22Rv1 (cell line): Measurements from ENCODE around the gene TPT1.
A peak's percentile ranks its signal among the peaks of the same experiment; 100 is the strongest.
"Not testable (repeated sequence)": the region's sequence is repeated elsewhere in the genome, so short reads cannot be mapped to it uniquely, and the experiment has no call there.

ENCODE experiments used
- H3K27ac ChIP-seq: fragments of 450-650 bp; 2 replicates; pipeline ENCODE4 v1.5.1; 2017
- CTCF ChIP-seq: fragments of 450-650 bp; IDR thresholded peaks from 2 replicates; pipeline ENCODE4 v1.5.1; 2017; ENCODE audit warnings: mild to moderate bottlenecking
- ZFX ChIP-seq: fragments of 450-650 bp; IDR thresholded peaks from 2 replicates; pipeline ENCODE4 v1.6.1; 2017; ENCODE audit warnings: antibody characterized with exemption, borderline replicate concordance

The TPT1 gene

GRCh38 chr13:45361596-45362206, 20.7 kb upstream of the TPT1 start:
- no peak overlapping the region for H3K27ac ChIP-seq
- no peak for TF ChIP-seq CTCF
- TF ChIP-seq ZFX = no peak

GRCh38 chr13:45356966-45357672, 16.1 kb upstream of the TPT1 start:
- no peak overlapping the region for H3K27ac ChIP-seq
- TF ChIP-seq CTCF (no peak), ZFX (no peak)

- no peak for TF ChIP-seq CTCF
- no peak for TF ChIP-seq ZFX
- no peak overlapping the region for H3K27ac ChIP-seq
Observed at GRCh38 chr13:45353895-45354294, 12.9 kb upstream of the TPT1 start.

GRCh38 chr13:45352031-45352430, 11.0 kb upstream of the TPT1 start:
- H3K27ac ChIP-seq = no peak overlapping the region
- no peak for TF ChIP-seq CTCF
- TF ChIP-seq ZFX = no peak

- no peak for TF ChIP-seq ZFX
- no peak for TF ChIP-seq CTCF
- no peak overlapping the region for H3K27ac ChIP-seq
Observed at GRCh38 chr13:45350152-45350551, 9.2 kb upstream of the TPT1 start.

- H3K27ac ChIP-seq = no peak overlapping the region
Observed at GRCh38 chr13:45349438-45349837, 8.5 kb upstream of the TPT1 start.

GRCh38 chr13:45344064-45344463, 3.1 kb upstream of the TPT1 start:
- H3K27ac ChIP-seq = not testable (repeated sequence)

More at GRCh38 chr13:45349438-45349837, 8.5 kb upstream of the TPT1 start:
- TF ChIP-seq CTCF = no peak
- no peak for TF ChIP-seq ZFX

- not testable (repeated sequence) for H3K27ac ChIP-seq
Observed at GRCh38 chr13:45343102-45343501, 2.1 kb upstream of the TPT1 start.

- H3K27ac ChIP-seq = peak overlapping the region; percentile 97
Observed at GRCh38 chr13:45342668-45343067, 1.7 kb upstream of the TPT1 start.
